Measurements from ENCODE around the gene INSYN1. TPM values are rescaled to one million over a fixed set of nuclear protein-coding genes. Genes with fewer than 3 reads are reported as not detected.

The INSYN1 gene
- total and polyA plus RNA-seq, 2 of the 13 experiments (the other 11 are each of a cell fraction or from before 2014, with no cell fraction given) = not detected

DNA sequence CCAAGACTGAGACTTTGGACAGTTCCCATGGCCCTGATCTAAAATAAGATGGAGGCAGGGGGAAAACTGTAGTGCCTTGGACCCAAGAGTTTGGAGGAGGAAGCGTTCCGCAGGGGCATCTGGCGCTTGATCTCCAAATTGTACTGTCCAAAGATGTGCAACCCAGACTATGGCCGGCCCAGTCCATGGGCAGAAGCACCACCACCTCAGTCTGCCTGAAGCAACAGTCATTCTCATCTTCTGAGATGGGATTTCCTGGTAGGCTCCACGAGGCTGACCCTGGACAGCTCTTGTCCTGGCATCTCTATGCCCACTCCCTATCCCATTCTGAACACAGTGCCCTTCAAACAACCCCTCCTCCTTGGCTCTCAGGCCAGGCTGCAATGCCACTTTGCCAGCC is 3.6 kb downstream of the INSYN1 start:
- Histone ChIP-seq H3K79me2 (ENCODE audit: insufficient read depth, low read length) (no peaks in the 10 kb centered on the region), H3K4me1 (ENCODE audit: insufficient read depth, low read length) (no peaks in the 10 kb centered on the region), H3K4me3 (replicated peaks in 1 of 3; ENCODE audit: insufficient read depth in 1 of 3, low read depth in 2 of 3, low read length in 3 of 3) (no peak overlapping the region), H3K9me3 (ENCODE audit: low read length) (no peaks in the 10 kb centered on the region), H3K27ac (ENCODE audit: extremely low read length, insufficient read depth, low read length) (no peak overlapping the region), H3K36me3 (replicated peaks in 1 of 2; ENCODE audit: control insufficient read depth in 1 of 2, insufficient read depth in 2 of 2, low read length in 2 of 2) (no peaks in the 10 kb centered on the region), H3K27me3 (ENCODE audit: control insufficient read depth in 1 of 2, insufficient read depth in 2 of 2, low read length in 2 of 2) (peaks cover 10 to 50% of the 10 kb centered on the region in 2 experiments; a peak in 4 of 5 replicates), H2AFZ (ENCODE audit: low read length) (no peak overlapping the region), H3K4me2 (ENCODE audit: low read depth, low read length) (no peak overlapping the region), H3K9ac (ENCODE audit: insufficient read depth, low read depth, low read length) (no peak overlapping the region), H4K20me1 (ENCODE audit: insufficient read depth, low read length) (peaks cover 3% of the 10 kb centered on the region; the same call in 1 of the 2 replicates)
- DNase-seq (ENCODE audit: low spot score) (no peak), FAIRE-seq (no peak), ATAC-seq (no peak)
- ChIA-PET POLR2A (no interaction called here), CTCF (ENCODE audit: low intra/inter-chr PET ratio, low total read pairs) (no interaction called here)
- intact Hi-C loops (cut with micrococcal nuclease; ENCODE audit: unreplicated experiment) (no loop called here), in situ Hi-C loops (cut with HindIII; ENCODE audit: extremely low pct_ligation_motif_present, low pct_unique_long_range_greater_than_20kb) (no loop called here)
- 8% methylated on average over 1 of the region's 5 CpGs for WGBS (ENCODE audit: low lambda C conversion rate)
- no TSS peak for BruUV-seq (replicated peaks)
- TF ChIP-seq, protein P1, sequence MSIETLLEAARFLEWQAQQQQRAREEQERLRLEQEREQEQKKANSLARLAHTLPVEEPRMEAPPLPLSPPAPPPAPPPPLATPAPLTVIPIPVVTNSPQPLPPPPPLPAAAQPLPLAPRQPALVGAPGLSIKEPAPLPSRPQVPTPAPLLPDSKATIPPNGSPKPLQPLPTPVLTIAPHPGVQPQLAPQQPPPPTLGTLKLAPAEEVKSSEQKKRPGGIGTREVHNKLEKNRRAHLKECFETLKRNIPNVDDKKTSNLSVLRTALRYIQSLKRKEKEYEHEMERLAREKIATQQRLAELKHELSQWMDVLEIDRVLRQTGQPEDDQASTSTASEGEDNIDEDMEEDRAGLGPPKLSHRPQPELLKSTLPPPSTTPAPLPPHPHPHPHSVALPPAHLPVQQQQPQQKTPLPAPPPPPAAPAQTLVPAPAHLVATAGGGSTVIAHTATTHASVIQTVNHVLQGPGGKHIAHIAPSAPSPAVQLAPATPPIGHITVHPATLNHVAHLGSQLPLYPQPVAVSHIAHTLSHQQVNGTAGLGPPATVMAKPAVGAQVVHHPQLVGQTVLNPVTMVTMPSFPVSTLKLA (IDR thresholded peaks at IDR 0.05) = no peak
- TF ChIP-seq JDP2 (CRISPR knock-in tag; IDR thresholded peaks at IDR 0.05; ENCODE audit: borderline replicate concordance) (no peak), SKI (IDR thresholded peaks at IDR 0.05; ENCODE audit: partially characterized antibody) (no peak), PPARG (CRISPR knock-in tag; conservative IDR thresholded peaks at IDR 0.05) (no peak), ISL2 (CRISPR knock-in tag; IDR thresholded peaks at IDR 0.05) (no peak), NCOA5 (CRISPR knock-in tag; IDR thresholded peaks at IDR 0.05) (no peak), ZNF891 (CRISPR knock-in tag; IDR thresholded peaks at IDR 0.05) (no peak), KLF13 (CRISPR knock-in tag; IDR thresholded peaks at IDR 0.05) (no peak), ZNF616 (CRISPR knock-in tag; IDR thresholded peaks at IDR 0.05; ENCODE audit: low read depth) (no peak), MEF2D (CRISPR knock-in tag; IDR thresholded peaks at IDR 0.05) (no peak), SIX4 (CRISPR knock-in tag; IDR thresholded peaks at IDR 0.05) (no peak), ZNF816 (CRISPR knock-in tag; IDR thresholded peaks at IDR 0.05; ENCODE audit: borderline replicate concordance) (no peak), ZNF549 (CRISPR knock-in tag; IDR thresholded peaks at IDR 0.05) (no peak)
- TF ChIP-seq, protein P2, sequence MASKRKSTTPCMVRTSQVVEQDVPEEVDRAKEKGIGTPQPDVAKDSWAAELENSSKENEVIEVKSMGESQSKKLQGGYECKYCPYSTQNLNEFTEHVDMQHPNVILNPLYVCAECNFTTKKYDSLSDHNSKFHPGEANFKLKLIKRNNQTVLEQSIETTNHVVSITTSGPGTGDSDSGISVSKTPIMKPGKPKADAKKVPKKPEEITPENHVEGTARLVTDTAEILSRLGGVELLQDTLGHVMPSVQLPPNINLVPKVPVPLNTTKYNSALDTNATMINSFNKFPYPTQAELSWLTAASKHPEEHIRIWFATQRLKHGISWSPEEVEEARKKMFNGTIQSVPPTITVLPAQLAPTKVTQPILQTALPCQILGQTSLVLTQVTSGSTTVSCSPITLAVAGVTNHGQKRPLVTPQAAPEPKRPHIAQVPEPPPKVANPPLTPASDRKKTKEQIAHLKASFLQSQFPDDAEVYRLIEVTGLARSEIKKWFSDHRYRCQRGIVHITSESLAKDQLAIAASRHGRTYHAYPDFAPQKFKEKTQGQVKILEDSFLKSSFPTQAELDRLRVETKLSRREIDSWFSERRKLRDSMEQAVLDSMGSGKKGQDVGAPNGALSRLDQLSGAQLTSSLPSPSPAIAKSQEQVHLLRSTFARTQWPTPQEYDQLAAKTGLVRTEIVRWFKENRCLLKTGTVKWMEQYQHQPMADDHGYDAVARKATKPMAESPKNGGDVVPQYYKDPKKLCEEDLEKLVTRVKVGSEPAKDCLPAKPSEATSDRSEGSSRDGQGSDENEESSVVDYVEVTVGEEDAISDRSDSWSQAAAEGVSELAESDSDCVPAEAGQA (IDR thresholded peaks at IDR 0.05; ENCODE audit: low read depth) = no peak
- TF ChIP-seq, protein P2 (CRISPR knock-in tag; IDR thresholded peaks at IDR 0.05; ENCODE audit: borderline replicate concordance) = no peak
- TF ChIP-seq, protein P3, sequence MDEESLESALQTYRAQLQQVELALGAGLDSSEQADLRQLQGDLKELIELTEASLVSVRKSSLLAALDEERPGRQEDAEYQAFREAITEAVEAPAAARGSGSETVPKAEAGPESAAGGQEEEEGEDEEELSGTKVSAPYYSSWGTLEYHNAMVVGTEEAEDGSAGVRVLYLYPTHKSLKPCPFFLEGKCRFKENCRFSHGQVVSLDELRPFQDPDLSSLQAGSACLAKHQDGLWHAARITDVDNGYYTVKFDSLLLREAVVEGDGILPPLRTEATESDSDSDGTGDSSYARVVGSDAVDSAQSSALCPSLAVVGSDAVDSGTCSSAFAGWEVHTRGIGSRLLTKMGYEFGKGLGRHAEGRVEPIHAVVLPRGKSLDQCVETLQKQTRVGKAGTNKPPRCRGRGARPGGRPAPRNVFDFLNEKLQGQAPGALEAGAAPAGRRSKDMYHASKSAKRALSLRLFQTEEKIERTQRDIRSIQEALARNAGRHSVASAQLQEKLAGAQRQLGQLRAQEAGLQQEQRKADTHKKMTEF (CRISPR knock-in tag; IDR thresholded peaks at IDR 0.05) = no peak
- TF ChIP-seq, protein P4, sequence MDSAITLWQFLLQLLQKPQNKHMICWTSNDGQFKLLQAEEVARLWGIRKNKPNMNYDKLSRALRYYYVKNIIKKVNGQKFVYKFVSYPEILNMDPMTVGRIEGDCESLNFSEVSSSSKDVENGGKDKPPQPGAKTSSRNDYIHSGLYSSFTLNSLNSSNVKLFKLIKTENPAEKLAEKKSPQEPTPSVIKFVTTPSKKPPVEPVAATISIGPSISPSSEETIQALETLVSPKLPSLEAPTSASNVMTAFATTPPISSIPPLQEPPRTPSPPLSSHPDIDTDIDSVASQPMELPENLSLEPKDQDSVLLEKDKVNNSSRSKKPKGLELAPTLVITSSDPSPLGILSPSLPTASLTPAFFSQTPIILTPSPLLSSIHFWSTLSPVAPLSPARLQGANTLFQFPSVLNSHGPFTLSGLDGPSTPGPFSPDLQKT (CRISPR knock-in tag; IDR thresholded peaks at IDR 0.05; ENCODE audit: borderline replicate concordance) = no peak

Data from HepG2 (cell line).